ENCODE results near the gene EPB41. TPM values are rescaled to one million over a fixed set of nuclear protein-coding genes. Genes with fewer than 3 reads are reported as not detected.

Gene EPB41
- total RNA-seq, 1 donor from 2014 or later = 102 TPM

DNA sequence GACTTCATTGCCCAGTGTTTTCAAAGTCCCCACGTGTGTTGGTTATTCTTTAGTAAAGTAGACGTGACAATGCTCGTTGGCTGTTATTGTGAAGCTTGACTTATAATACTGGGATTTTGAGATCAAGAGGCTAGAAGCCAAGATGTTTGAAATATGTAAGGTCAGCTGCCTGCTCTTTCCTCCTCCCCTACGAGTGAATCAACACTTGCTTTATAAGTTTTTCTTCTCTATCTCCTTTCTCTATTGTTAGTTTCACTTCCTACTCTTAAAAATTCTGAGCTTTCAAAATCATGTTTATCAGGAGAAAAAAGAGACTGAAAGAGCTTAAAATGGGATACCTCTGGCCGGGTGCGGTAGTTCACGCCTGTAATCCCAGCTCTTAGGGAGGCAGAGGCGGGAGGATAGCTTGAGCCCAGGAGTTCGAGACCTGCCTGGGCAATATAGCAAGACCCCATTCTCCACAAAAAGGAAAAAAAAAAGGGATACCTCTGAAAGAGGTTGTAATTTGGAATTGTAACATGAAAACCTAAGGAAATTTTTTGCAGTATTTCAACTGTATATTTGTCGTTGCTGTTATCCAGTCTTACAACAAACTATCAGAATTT is 72.0 kb downstream of the EPB41 start:
- TF ChIP-seq, protein P1, sequence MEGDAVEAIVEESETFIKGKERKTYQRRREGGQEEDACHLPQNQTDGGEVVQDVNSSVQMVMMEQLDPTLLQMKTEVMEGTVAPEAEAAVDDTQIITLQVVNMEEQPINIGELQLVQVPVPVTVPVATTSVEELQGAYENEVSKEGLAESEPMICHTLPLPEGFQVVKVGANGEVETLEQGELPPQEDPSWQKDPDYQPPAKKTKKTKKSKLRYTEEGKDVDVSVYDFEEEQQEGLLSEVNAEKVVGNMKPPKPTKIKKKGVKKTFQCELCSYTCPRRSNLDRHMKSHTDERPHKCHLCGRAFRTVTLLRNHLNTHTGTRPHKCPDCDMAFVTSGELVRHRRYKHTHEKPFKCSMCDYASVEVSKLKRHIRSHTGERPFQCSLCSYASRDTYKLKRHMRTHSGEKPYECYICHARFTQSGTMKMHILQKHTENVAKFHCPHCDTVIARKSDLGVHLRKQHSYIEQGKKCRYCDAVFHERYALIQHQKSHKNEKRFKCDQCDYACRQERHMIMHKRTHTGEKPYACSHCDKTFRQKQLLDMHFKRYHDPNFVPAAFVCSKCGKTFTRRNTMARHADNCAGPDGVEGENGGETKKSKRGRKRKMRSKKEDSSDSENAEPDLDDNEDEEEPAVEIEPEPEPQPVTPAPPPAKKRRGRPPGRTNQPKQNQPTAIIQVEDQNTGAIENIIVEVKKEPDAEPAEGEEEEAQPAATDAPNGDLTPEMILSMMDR (IDR thresholded peaks at IDR 0.05; ENCODE audit: unreplicated experiment) = no peak
- peaks cover 6% of the 10 kb centered on the region for H3K36me3 Mint-ChIP-seq (ENCODE audit: insufficient read depth)
- H3K4me1 Mint-ChIP-seq (ENCODE audit: low read depth) = peaks cover 4% of the 10 kb centered on the region
- DNase-seq (ENCODE audit: low spot score, unreplicated experiment) = no peak
- no peak overlapping the region for H3K4me3 Mint-ChIP-seq (ENCODE audit: low read depth)
- peaks cover 2% of the 10 kb centered on the region for H3K9me3 Mint-ChIP-seq (ENCODE audit: low read depth)
- no peak overlapping the region for H3K27ac Mint-ChIP-seq
- no peaks in the 10 kb centered on the region for H3K27me3 Mint-ChIP-seq

DNA sequence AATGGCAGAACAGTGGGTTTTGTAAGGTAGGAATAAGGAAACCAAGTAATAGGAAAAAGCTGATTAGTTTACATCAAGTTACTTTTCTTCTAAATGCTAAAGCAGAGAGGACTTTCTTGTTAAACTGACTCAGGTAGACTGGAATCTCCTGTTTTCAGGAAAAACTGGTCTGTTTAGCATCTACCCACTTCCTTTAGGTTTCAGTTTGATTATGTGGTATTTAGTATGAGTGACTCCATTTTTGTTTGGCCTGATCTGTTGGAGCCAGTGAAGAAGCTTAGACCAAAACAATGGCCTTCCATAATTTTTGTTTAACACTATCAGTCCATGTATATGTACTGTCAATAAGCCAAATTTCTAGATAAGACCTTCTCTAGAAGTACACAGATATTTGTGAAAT is 88.4 kb downstream of the EPB41 start:
- Mint-ChIP-seq H3K36me3 (ENCODE audit: insufficient read depth) (peaks cover 18% of the 10 kb centered on the region), H3K27me3 (no peaks in the 10 kb centered on the region), H3K4me3 (ENCODE audit: low read depth) (no peak overlapping the region), H3K9me3 (ENCODE audit: low read depth) (no peaks in the 10 kb centered on the region), H3K4me1 (ENCODE audit: low read depth) (no peaks in the 10 kb centered on the region), H3K27ac (no peak overlapping the region)
- DNase-seq (ENCODE audit: low spot score, unreplicated experiment) = no peak
- TF ChIP-seq, protein P1 (IDR thresholded peaks at IDR 0.05; ENCODE audit: unreplicated experiment) = no peak

DNA sequence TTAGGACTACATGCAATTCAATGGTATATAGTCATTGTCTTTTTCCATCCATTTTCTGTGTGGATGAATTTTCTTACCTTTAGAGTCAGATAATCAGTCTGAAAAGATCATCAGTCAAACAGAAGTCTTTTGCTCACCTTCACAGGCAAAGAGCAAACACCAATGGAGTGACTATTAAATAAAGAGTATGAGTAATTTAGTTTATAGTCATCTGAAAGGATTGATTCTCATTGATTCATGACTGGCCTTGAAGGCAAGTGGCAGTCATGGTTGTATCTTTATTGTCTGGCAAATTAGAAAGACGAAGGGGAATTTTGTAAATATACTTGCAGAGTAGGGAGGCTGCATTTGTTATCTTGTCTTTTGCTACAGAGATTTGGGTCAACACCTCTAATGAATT is 89.9 kb downstream of the EPB41 start:
- no peaks in the 10 kb centered on the region for H3K27me3 Mint-ChIP-seq
- H3K36me3 Mint-ChIP-seq (ENCODE audit: insufficient read depth) = peaks cover 16% of the 10 kb centered on the region
- H3K9me3 Mint-ChIP-seq (ENCODE audit: low read depth) = no peaks in the 10 kb centered on the region
- TF ChIP-seq, protein P1 (IDR thresholded peaks at IDR 0.05; ENCODE audit: unreplicated experiment) = no peak
- H3K27ac Mint-ChIP-seq = no peak overlapping the region
- no peak for DNase-seq (ENCODE audit: low spot score, unreplicated experiment)
- no peak overlapping the region for H3K4me3 Mint-ChIP-seq (ENCODE audit: low read depth)
- H3K4me1 Mint-ChIP-seq (ENCODE audit: low read depth) = no peaks in the 10 kb centered on the region

DNA sequence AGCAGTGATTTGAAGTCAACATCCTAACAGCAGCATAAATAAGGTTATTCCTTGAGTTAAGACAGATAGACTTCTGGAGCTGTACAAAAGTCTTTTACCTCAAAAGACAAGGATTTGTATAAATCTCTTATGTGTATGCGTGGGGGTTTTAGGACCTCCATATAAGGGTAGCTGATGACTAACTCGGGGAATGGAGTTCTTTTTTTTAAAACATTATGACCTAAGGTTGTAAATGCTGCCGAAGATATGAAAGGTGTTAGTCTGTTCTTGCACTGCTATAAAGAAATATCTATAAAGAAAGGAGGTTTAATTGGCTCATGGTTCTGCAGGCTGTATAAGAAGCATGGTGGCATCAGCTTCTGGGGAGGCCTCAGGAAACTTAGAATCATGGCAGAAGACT is 90.4 kb downstream of the EPB41 start:
- Mint-ChIP-seq H3K27me3 (no peaks in the 10 kb centered on the region), H3K4me3 (ENCODE audit: low read depth) (no peak overlapping the region), H3K9me3 (ENCODE audit: low read depth) (no peaks in the 10 kb centered on the region), H3K4me1 (ENCODE audit: low read depth) (no peaks in the 10 kb centered on the region), H3K36me3 (ENCODE audit: insufficient read depth) (peaks cover 16% of the 10 kb centered on the region), H3K27ac (no peak overlapping the region)
- TF ChIP-seq, protein P1 (IDR thresholded peaks at IDR 0.05; ENCODE audit: unreplicated experiment) = no peak
- no peak for DNase-seq (ENCODE audit: low spot score, unreplicated experiment)

DNA sequence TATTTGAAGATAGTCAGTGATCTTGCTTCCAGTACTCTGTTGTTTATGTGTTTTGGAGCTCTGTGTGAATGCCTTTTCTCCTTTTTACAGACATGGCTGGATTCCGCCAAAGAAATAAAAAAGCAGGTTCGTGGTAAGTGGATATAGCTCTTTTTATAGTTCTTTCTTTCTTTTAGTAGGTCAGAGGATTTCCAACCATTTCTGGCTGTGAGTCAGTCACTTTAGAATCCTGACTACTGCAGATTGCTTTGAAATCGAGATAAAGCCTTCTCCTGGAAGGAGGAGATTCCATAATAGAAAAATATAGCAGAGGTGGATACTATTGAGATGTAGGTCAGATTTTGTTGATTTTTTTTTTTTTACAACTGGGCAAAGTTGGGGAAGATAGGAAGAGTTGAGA is 97.4 kb downstream of the EPB41 start:
- no peak overlapping the region for H3K27ac Mint-ChIP-seq
- H3K4me1 Mint-ChIP-seq (ENCODE audit: low read depth) = no peaks in the 10 kb centered on the region
- no peak for DNase-seq (ENCODE audit: low spot score, unreplicated experiment)
- H3K9me3 Mint-ChIP-seq (ENCODE audit: low read depth) = no peaks in the 10 kb centered on the region
- peaks cover 12% of the 10 kb centered on the region for H3K36me3 Mint-ChIP-seq (ENCODE audit: insufficient read depth)
- H3K4me3 Mint-ChIP-seq (ENCODE audit: low read depth) = no peak overlapping the region
- TF ChIP-seq, protein P1 (IDR thresholded peaks at IDR 0.05; ENCODE audit: unreplicated experiment) = no peak
- no peaks in the 10 kb centered on the region for H3K27me3 Mint-ChIP-seq

Measured in progenitor cell of endocrine pancreas (in vitro differentiated cells).